GM21825 (cell line): ENCODE results near the gene DNAJC13.
A peak's percentile ranks its signal among the peaks of the same experiment; 100 is the strongest.

ENCODE experiments used
- ATAC-seq: cut with Tn5 transposase; IDR thresholded peaks from one replicate; pipeline ENCODE4 v1.9.1; 2021; ENCODE audit warnings: mild to moderate bottlenecking, moderate library complexity; ENCODE audit not compliant: unreplicated experiment

DNAJC13 gene

GRCh38 chr3:132457286-132457685 lies 40.0 kb downstream of the DNAJC13 start:
- no peak for ATAC-seq

- no peak for ATAC-seq
Measured at GRCh38 chr3:132459551-132459950, 42.2 kb downstream of the DNAJC13 start.

DNA sequence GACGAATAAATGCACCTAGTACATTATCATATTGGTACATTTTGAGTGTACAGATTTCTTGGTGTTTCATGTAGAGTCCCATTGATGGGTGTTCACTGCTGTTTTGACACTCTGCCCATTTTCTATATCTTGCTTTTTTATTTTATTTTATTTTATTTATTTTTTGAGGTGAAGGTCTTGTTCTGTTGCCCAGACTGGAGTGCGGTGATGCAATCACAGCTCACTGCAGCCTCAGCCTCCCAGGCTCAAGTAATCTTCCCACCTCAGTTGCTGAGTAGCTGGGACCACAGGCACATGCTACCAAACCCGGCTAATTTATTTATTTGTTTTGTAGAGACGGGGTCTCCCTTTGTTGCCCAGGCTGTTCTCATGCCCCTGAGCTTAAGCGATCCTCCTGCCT lies 44.2 kb downstream of the DNAJC13 start:
- ATAC-seq = no peak

DNA sequence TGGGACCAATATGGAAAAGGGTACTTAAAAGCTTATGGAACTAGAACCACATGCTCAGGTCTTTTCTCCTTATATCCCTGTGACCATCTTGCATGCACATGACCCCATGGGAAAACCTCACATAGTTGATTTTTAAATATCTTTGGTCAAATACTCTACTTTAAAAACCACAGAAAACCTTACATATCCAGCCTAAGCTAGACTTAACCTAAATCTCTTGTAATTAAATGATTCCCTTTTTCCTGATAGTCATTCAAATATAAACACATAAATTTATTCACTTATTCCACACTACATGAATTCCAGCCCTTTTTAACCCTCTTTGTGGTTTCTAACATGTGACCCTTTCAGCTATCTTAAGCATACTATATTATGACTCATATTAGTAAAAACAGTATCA lies 46.8 kb downstream of the DNAJC13 start:
- no peak for ATAC-seq

DNA sequence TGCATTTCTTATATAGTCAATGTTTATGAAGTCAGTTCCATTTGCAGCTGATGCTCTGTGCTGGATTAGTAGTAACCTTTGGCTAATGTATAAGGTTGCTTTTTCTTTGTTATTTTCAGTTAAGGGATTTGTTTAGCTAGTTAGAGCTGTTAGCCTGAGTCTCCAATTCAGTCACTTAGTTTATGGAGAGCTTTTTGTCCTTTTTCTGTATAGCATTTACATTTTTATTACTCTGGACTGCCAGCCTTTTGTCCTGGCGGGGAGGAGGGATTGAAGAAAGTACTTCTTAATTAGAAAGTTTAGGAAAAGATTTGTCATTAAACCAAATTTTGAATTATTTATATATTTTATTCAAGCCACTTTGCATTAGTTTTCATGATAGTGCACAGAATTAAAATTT lies 52.0 kb downstream of the DNAJC13 start:
- no peak for ATAC-seq

DNA sequence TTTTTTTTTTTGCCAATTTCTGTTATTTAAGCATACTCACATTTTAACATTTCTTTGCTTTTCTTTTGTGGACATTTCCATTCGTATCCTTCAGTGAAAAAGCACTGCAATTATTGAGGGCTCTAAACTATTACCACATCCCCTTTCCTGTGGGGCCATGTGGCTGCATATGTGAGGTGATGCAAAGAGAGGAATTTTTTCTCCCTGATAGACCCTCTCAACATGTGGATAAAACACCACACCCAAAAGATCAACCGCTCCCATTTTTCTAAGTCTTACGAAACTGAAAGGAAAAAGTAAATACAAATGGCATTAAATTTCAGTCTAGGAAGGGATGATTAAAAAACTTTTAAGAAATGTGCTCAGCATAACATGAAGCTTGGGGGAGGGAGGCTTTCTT lies 68.8 kb downstream of the DNAJC13 start:
- no peak for ATAC-seq

DNA sequence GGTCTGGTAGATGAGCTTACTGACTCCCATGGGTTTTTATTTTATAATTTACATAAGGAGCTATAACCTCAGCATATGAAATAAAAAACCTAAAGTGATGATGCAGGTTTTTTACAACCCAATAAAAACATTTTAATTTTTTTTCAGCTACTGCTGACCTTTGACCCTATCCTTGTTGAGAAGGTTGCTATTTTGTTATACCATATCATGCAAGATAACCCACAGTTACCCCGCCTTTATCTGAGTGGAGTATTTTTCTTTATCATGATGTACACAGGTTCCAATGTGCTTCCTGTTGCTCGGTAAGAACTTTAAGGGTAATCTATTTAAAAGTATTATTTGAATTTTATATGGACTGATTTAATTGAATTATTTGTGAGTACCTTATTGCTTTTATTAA lies 70.8 kb downstream of the DNAJC13 start:
- no peak for ATAC-seq

DNA sequence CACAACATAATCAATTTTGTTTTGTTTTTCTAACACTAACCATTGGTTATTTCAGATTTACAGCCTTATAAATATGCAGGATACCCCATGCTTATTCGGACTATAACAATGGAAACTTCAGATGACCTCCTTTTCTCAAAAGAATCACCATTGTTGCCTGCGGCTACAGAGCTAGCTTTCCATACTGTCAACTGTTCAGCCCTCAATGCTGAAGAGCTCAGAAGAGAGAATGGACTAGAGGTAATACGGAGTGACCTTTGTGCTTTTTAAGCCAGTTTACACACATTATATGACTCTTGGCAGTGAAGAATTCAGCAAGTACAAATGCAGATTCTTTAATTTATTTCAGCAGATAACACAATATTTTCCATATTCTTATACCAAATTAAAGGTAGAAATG lies 81.8 kb downstream of the DNAJC13 start:
- ATAC-seq = no peak

- ATAC-seq = no peak
Measured at GRCh38 chr3:132503559-132503958, 86.3 kb downstream of the DNAJC13 start.

GRCh38 chr3:132504375-132504933 lies 87.2 kb downstream of the DNAJC13 start:
- no peak for ATAC-seq

- no peak for ATAC-seq
Measured at GRCh38 chr3:132507657-132508056, 90.4 kb downstream of the DNAJC13 start.

DNA sequence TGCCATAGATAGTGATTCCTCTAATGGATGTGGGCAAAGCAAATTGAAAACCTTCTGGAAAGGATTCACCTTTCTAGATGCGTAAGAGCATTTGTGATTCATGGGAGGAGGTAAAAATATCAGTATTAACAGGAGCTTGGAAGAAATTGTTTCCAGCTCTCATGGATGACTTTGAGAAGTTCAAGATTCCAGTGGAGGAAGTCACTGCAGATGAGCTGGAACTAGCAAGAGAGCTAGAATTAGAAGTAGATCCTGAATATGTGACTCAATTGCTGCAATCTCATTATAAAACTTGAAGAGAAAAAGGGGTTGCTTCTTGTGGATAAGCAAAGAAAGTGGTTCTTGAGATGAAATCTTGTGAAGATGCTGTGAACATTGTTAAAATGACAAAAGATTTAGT lies 91.8 kb downstream of the DNAJC13 start:
- ATAC-seq = no peak

DNA sequence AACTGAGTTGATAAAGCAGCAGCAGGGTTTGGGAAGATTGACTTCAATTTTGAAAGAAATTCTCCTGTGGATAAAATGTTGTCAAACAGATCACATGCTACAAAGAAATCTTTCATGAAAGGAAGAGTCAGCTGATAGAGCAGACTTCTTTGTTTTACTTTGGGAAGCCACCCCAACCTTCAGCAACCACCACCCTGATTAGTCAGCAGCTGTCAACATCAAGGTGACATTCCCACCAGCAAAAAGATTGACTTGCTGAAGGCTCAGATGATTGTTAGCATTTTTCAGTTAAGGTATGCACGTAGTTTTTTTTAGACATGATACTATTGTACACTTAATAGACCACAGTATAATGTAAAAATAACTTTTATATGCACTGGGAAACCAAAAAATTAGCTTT lies 92.2 kb downstream of the DNAJC13 start:
- ATAC-seq = no peak

DNA sequence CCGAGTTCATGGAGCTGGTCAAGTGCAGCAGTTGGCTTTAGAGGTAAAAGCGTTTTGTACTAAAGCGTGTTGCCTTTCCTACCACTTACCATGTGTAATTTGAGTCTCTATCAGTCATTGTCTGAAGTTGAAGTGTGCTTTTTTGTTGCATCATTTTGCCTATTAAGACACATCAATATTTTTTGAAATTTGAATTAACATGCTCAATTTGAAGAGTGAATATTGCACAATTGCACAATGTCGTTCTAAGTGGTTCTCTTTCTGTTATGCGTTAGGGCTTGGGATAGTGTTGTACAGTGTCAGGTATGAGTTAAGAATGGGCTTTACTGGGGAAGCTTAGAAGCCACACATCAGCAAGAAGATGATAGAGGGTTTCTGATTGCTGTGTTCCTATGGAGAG lies 95.8 kb downstream of the DNAJC13 start:
- no peak for ATAC-seq

GRCh38 chr3:132517311-132517710 lies 100.0 kb downstream of the DNAJC13 start:
- ATAC-seq = no peak

- no peak for ATAC-seq
Measured at GRCh38 chr3:132519914-132520313, 102.6 kb downstream of the DNAJC13 start.

- no peak for ATAC-seq
Measured at GRCh38 chr3:132521901-132522300, 104.6 kb downstream of the DNAJC13 start.

DNA sequence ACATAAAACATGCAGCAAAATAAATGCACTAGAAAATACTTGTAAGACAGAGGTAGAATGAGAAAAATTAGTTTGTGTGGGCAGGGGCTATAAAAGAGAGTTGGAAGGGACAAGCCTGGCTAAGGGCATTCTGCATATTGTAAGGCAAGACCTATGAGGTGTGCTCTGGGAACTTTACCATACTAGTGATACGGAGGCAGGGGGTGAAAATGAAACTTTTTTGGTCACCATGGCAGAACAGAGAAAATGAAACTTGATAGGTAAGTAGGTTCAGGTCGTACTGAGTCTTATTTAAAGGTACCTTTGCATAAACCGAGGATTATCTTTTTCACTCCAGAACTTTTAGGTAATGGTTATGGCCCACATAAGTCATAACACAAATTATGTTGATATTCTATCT lies 105.1 kb downstream of the DNAJC13 start:
- peak; percentile 91 for ATAC-seq

- ATAC-seq = no peak
Measured at GRCh38 chr3:132530624-132531023, 113.3 kb downstream of the DNAJC13 start.

- no peak for ATAC-seq
Measured at GRCh38 chr3:132535575-132536441, 118.5 kb downstream of the DNAJC13 start.

DNA sequence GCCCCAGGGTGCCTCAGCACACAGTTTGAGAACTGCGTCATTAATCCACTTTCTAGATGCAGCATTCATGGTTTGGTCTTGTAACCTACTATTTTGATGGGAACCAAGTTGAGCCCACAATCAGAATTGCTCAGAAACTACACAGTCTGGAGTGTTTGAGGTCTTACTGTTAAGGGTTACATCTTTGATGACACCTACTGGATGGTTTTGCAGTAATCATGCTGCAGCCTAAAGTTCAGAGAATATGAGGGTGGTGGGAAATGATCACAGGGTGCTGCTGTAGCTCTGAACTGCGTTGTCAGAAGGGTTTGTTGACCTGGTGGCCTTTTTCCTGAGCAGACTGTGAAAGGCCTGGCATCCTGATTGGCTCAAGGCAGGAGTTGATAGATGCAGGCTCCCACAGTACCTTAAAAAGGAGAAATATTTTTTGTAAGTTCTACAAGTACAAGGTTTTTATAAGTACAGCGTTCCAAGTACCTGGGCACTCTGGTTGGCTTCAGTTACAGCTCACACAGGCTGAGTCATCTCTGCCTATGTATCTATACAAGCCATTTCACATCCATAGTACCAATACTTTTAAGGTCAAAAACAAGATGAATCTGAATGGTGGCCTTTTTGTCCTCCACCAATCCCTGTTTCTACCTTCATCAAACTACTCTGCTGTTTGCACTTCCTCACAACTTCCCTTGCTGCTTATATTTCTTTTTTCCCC lies 119.3 kb downstream of the DNAJC13 start:
- ATAC-seq = no peak

GRCh38 chr3:132537297-132537696 lies 120.0 kb downstream of the DNAJC13 start:
- no peak for ATAC-seq
